Activated CD4-positive, alpha-beta memory T cell treated with anti-CD3 and anti-CD28 coated beads, Interleukin-2, amount 10 ng/mL, durations not matched to agents 7 days and 5 days (primary cell): ENCODE measurements around the gene ANGPTL2. TPM values are rescaled to one million over a fixed set of nuclear protein-coding genes. Genes with fewer than 3 reads are reported as not detected.

Experiments
- CTCF ChIA-PET: fragments of 350-600 bp; sonication (Branson Sonifier 250); formaldehyde crosslinking; loops from one replicate; lab custom pipeline; 2021; ENCODE audit warnings: antibody characterized with exemption, inconsistent platforms; lab: Charles Lee
- POLR2A ChIA-PET: fragments of 350-600 bp; sonication (Branson Sonifier 250); formaldehyde crosslinking; loops from one replicate; lab custom pipeline; 2021; ENCODE audit warnings: antibody characterized with exemption; lab: Charles Lee
- DNase-seq: peaks from one replicate; pipeline ENCODE4 v3.0.0-alpha.2; 2020
- H3K27ac Mint-ChIP-seq: one replicate; pipeline ENCODE4 v1.8.0; 2021; ENCODE audit warnings: mild to moderate bottlenecking, mixed read lengths
- H3K27me3 Mint-ChIP-seq: one replicate; pipeline ENCODE4 v1.8.0; 2021; ENCODE audit warnings: mixed read lengths
- H3K36me3 Mint-ChIP-seq: one replicate; pipeline ENCODE4 v1.8.0; 2021; ENCODE audit warnings: low read depth, mixed read lengths
- H3K4me1 Mint-ChIP-seq: one replicate; pipeline ENCODE4 v1.8.0; 2021; ENCODE audit warnings: mixed read lengths
- H3K4me3 Mint-ChIP-seq: one replicate; pipeline ENCODE4 v1.8.0; 2021; ENCODE audit warnings: mild to moderate bottlenecking, mixed read lengths
- H3K9me3 Mint-ChIP-seq: one replicate; pipeline ENCODE4 v1.8.0; 2021; ENCODE audit warnings: mixed read lengths
- total RNA-seq, 2 experiments: library from RNA; stranded (reverse); gene quantifications; one replicate each; pipeline ENCODE4 v1.2.3, GENCODE V29; 2021

Gene ANGPTL2
- total RNA-seq, 2 experiments from 2014 or later = 0.08 TPM; not detected in 1

DNA sequence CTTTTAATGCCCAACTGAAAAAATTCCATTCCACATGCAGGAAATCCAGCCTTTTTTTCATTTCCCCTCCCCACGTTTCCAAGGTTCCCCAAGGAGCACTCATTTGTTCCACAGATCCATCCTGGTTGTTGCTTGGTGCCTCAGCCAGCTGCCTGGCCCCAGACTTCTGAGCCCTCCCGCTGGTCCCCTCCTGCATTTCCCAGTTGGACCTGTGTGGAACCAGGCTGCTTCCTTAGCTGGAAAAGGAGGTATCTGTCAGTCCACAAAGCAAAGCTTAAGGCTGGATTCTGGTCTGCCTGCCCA lies 44.8 kb downstream of the ANGPTL2 start:
- no peak for DNase-seq
- H3K4me1 Mint-ChIP-seq = peaks cover 11% of the 10 kb centered on the region
- CTCF ChIA-PET = no interaction called here
- H3K27ac Mint-ChIP-seq = no peak overlapping the region
- peaks cover 10% of the 10 kb centered on the region for H3K27me3 Mint-ChIP-seq
- POLR2A ChIA-PET = no interaction called here
- H3K9me3 Mint-ChIP-seq = no peaks in the 10 kb centered on the region
- H3K36me3 Mint-ChIP-seq = no peaks in the 10 kb centered on the region
- no peak overlapping the region for H3K4me3 Mint-ChIP-seq

DNA sequence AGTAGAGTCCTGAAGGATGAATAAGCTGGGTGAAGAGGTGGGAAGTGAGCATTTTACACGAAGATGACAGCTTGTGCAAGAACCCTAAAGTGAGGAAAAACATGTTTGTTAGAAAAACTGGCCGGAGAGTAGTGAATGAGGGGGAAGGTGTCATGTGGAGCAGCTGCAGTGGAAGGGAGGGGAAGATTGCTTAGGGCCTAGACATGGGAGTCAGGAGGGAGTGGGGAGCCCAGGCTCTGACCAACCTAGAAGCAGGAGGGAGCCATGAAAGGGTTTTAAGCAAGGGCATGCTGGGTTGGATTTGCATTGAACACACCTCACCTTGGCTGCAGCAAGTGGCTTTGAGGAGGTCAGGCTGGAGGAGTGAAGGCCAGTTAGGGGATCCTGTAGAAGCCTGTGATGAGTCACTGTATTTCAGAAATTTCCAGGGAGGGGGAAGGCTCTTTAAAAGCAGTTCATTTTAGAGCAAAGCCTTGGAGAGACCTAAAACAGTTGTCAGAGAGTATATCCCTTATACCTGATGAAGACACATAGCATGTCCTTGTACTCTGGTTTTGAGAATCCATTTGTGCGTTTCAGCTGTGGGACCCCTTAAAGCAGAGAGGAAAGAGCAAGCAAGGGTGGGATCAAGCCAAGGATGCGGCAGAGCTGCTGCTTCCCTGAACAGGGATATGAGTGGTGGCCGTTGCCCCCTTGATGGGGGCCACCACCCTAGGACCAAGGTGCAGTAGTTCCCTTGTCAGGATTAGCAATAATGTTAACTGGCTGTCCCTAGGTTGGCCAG lies 45.4 kb downstream of the ANGPTL2 start:
- Mint-ChIP-seq H3K4me1 (peaks cover 11% of the 10 kb centered on the region), H3K9me3 (peaks cover 3% of the 10 kb centered on the region), H3K4me3 (no peak overlapping the region), H3K36me3 (no peaks in the 10 kb centered on the region), H3K27me3 (peaks cover 10% of the 10 kb centered on the region), H3K27ac (no peak overlapping the region)
- ChIA-PET CTCF (no interaction called here), POLR2A (no interaction called here)
- DNase-seq = no peak

DNA sequence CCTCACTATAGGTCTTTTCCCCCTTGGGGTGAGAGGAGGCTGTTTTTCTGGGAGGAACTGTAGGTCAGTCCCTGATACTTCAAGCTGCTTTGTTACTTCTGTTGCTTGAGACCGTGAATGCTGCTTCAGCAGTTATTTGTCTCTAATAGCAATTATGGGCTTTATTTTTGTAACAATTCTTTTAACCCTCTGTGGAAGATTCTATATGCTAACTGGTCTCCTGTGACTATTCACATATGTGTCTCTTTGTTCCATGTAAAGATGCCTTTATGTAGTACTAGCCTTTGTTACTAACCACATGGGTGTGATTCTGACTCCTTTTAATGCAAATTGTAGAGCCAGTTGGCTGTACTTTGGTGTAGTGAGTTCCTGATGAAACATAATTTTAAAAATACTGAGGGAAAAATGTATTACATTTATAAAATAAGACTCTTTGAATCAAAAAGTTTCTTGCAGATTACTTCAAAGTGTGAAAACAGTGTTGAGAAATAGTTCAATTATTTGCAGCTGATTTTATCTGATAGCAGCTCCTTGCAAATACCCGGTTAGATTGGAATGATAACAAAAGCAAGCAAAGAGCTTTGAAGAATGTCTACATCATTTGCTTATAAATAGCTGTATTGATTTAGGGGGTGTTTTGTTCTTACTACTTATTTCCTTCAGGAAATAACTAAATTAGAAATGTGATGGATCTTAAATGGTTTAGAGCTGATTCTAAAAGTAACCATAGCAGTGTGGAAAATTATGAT lies 46.6 kb downstream of the ANGPTL2 start:
- Mint-ChIP-seq H3K27ac (no peak overlapping the region), H3K9me3 (peaks cover 7% of the 10 kb centered on the region), H3K27me3 (peaks cover 10% of the 10 kb centered on the region), H3K36me3 (no peaks in the 10 kb centered on the region), H3K4me3 (no peak overlapping the region), H3K4me1 (peaks cover 11% of the 10 kb centered on the region)
- ChIA-PET POLR2A (no interaction called here), CTCF (no interaction called here)
- no peak for DNase-seq

DNA sequence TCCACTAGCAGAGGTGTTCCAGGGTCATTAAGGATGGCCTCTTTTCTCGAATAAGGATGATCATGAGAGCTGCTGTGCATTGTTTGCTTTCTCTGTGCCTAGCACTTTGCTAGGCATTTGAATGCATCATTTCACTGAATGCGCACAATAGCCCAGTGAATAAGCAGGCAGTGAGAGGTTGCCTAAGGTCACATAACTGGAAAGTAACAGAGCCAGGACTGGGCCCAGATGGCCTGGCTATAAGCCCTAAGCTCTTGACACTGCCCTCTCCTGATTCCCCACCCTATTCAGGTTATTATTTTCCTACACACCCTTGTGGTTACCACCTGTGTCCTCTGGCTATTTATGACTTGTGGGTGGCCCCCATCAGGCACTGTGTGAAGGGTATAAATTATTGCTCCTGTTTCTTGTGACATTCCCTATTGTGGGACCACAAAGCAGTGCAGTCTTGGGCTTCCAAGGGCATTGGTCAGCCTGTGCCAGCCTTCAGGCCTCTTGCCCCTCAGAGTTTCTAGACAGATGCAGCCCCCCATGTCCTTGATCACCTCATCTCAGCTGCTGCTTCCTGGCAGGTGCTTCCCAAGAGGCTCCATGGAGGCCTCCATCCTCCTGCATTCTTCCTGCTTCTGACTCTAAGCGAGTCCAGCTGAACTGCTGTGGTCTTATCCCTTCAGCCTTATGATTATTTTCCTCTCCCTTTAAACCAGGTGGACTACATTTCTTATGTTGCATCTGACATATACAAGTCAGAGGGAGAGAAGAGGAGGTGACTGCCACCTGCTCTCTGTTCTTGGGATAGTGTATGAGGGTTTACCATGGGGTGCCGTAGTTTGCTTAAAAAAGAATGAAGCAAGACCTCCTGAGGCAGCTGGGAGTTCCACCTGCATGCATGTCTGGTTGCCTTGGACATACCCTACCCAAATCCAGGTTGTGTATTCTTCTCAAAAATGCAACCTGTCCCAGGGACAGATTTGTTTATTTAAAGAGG lies 47.6 kb downstream of the ANGPTL2 start:
- no peak for DNase-seq
- H3K9me3 Mint-ChIP-seq = peaks cover 7% of the 10 kb centered on the region
- H3K4me3 Mint-ChIP-seq = no peak overlapping the region
- peaks cover 10% of the 10 kb centered on the region for H3K27me3 Mint-ChIP-seq
- CTCF ChIA-PET = no interaction called here
- POLR2A ChIA-PET = no interaction called here
- no peaks in the 10 kb centered on the region for H3K36me3 Mint-ChIP-seq
- H3K4me1 Mint-ChIP-seq = peaks cover 11% of the 10 kb centered on the region
- H3K27ac Mint-ChIP-seq = no peak overlapping the region

DNA sequence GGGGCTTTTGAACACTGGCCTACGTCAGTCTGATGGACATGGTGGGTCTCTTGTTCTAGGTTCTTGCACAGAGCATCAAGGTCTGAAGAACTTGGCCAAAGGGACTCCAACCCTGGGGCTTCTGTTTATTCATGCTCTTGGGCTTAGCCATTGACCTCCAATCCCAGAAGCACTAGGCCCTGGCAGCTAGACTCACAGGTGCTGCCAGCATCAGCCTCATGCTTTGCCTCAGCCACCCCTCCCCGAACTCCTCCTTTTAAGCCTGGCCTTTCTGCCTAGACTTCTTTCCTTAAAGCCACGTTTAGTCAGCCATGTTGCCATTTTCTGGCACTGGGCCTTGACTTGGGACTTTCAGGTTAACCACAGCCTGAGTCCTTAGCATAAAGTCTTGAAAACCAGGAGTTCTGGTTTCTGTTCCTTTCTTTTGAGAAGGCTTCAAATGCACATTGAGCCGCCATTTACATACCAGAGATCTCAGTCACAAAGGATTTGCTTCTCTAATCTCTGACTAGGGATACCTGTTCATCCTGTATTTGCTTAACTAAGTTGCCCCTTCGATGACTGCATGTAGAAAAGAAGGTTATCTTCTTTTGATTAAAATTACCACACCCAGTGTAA lies 54.7 kb downstream of the ANGPTL2 start:
- no peak overlapping the region for H3K27ac Mint-ChIP-seq
- H3K4me3 Mint-ChIP-seq = no peak overlapping the region
- no peak for DNase-seq
- no peaks in the 10 kb centered on the region for H3K4me1 Mint-ChIP-seq
- no peaks in the 10 kb centered on the region for H3K36me3 Mint-ChIP-seq
- H3K9me3 Mint-ChIP-seq = peaks cover 7% of the 10 kb centered on the region
- POLR2A ChIA-PET = no interaction called here
- CTCF ChIA-PET = no interaction called here
- H3K27me3 Mint-ChIP-seq = no peaks in the 10 kb centered on the region

DNA sequence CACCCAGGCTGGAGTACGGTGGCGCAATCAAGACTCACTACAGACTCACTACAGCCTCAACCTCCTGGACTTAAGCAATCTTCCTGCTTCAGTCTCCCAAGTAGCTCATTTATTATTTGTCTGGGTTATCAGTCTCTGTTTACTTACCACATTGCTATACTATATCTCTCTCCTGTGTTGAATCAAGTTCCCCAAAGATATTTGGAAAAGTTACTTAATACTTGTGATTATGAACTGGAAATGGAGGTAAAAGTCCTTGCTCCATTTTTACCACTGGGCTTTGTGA lies 55.6 kb downstream of the ANGPTL2 start:
- Mint-ChIP-seq H3K36me3 (no peaks in the 10 kb centered on the region), H3K4me3 (no peak overlapping the region), H3K4me1 (no peaks in the 10 kb centered on the region), H3K27me3 (no peaks in the 10 kb centered on the region), H3K27ac (no peak overlapping the region), H3K9me3 (peaks cover 4% of the 10 kb centered on the region)
- CTCF ChIA-PET = interaction anchor here (1.9 kb wide), 1 partner anchor 81 kb away, joined by 4 read pairs; no protein-coding TSS in a partner anchor
- POLR2A ChIA-PET = no interaction called here
- DNase-seq = no peak

DNA sequence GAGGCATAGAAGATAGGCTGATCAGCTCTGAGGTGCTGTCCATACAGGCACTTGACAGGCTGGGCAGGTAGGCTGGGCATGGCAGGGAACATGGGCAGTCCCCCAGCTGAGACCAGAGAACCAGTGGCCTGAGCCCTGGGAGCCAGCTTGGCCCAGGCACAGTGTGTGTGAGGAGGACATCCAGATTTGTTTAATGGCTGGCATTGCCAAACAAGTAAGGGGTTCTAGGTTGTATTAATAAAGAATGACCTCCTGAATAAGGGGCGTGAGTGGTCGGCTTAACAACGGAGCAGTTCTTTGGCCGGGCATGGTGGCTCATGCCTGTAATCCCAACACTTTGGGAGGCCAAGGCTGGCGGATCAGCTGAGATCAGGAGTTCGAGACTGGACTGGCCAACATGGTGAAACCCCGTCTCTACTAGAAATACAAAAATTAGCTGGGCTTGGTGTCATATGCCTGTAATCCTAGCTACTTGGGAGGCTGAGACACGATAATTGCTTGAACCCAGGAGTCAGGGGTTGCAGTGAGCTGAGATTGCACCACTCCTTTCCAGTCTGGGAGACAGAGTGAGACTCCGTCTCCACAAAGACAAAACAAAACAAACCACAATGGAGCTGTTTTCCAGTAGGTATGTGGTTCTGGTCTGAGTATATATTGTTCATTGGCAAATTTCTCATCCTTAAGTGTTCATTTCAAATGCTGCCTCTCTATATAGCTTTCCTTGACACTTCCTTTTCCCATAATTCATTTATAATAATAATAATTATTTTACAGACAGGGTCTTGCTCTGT lies 56.2 kb downstream of the ANGPTL2 start:
- ChIA-PET POLR2A (no interaction called here), CTCF (interaction anchor here (1.9 kb wide), 1 partner anchor 80 kb away, joined by 4 read pairs; no protein-coding TSS in a partner anchor)
- Mint-ChIP-seq H3K27ac (no peak overlapping the region), H3K4me3 (no peak overlapping the region), H3K27me3 (no peaks in the 10 kb centered on the region), H3K36me3 (no peaks in the 10 kb centered on the region), H3K9me3 (peaks cover 2% of the 10 kb centered on the region), H3K4me1 (peaks cover 1% of the 10 kb centered on the region)
- no peak for DNase-seq

DNA sequence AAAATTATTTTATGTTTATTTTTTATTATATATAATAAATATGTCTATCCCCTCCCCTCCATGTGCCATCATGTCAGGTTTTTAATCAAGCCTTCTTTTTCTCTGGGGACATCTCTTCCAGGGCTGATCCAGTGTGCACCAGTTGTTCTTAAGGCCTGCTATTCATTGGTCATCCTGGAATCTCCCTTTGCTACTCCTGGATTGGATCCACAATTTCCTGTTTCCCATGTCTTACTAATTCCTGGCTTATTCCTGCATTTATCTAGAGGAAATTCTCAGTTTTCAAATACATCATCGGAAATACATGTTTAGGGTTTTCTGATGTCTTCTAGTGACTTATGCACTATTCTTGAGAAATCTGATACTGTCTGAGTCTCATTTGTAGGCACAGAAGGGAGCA lies 56.8 kb downstream of the ANGPTL2 start:
- CTCF ChIA-PET = interaction anchor here (1.9 kb wide), 1 partner anchor 80 kb away, joined by 4 read pairs; no protein-coding TSS in a partner anchor
- POLR2A ChIA-PET = no interaction called here

DNA sequence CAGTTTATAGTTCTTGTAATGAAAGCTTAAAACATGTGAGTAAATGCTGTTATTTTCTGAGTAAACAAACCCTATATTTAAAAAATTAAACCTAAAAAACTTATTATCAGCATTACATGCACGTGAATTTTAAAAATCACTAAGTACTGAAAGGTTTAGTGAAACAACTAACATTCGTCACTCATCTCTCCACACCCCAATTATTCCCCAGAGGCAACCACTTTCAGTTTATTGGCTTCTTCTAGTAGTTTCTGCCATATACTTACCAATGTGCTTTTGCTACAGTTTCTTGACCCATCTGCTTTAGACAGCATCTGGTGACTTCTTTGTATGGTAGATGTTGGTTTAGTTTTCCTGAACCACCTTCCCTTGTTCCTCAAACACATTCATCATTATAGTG lies 58.1 kb downstream of the ANGPTL2 start:
- DNase-seq = no peak
- no peaks in the 10 kb centered on the region for H3K9me3 Mint-ChIP-seq
- no peaks in the 10 kb centered on the region for H3K27me3 Mint-ChIP-seq
- no peak overlapping the region for H3K4me3 Mint-ChIP-seq
- ChIA-PET CTCF (no interaction called here), POLR2A (no interaction called here)
- H3K4me1 Mint-ChIP-seq = peaks cover 8% of the 10 kb centered on the region
- no peak overlapping the region for H3K27ac Mint-ChIP-seq
- no peaks in the 10 kb centered on the region for H3K36me3 Mint-ChIP-seq

More for the DNA sequence above, 56.8 kb downstream of the ANGPTL2 start:
- DNase-seq = no peak
- Mint-ChIP-seq H3K9me3 (no peaks in the 10 kb centered on the region), H3K4me3 (no peak overlapping the region), H3K4me1 (peaks cover 1% of the 10 kb centered on the region), H3K27ac (no peak overlapping the region), H3K27me3 (no peaks in the 10 kb centered on the region), H3K36me3 (no peaks in the 10 kb centered on the region)

DNA sequence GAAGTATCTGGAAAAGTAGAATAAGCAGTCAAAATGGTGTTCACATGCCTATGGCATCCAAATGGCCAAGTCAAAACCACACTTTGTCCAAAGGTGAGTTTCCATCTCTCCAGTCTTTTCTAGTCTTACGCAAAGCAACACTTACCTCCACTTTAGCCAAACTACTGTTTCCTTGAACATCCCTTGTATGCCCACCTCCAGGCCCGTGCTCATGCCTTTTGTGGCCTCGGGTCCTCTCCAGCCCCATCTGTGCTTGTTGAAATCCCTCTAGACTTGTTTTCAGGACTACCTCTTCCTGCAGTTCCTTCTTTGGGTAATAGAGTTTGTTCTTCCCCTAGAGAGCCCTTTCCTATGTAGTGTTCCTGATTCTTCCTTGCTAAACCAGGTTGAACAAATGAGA lies 61.0 kb downstream of the ANGPTL2 start:
- ChIA-PET POLR2A (interaction anchor here (1.4 kb wide), 1 partner anchor 13 kb away, joined by 4 read pairs; no protein-coding TSS in a partner anchor), CTCF (no interaction called here)
- Mint-ChIP-seq H3K9me3 (no peaks in the 10 kb centered on the region), H3K36me3 (no peaks in the 10 kb centered on the region), H3K4me1 (peaks cover 28% of the 10 kb centered on the region), H3K27me3 (no peaks in the 10 kb centered on the region), H3K27ac (no peak overlapping the region), H3K4me3 (no peak overlapping the region)
- DNase-seq = no peak

DNA sequence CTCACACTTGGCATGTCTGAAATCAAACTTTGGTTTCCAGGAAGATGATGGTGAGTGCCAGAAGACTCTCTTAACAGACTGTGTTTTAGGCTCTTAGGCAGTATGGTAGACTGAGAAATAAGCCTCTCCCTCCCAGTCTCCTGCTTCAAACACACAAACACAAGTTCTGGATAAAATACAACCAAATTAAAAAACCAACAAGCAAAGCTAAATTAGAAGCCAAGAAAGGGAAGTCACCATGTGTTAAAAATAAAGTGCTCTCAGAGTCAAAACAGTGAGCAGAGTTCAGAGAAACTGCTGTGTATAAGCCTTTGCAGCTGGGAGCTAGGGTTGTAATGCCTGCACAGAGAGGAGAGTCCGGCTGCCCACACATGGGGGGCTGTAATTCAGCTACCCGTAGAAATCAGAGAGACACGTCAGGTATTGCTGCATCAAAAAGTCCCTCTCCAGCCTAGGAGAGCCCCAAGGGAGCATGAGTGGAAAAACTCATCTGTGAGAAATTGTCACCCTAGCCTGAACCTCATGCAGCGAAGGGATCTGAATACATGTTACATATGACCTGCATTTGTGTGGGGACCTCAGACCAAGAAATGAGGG lies 62.6 kb downstream of the ANGPTL2 start:
- H3K9me3 Mint-ChIP-seq = no peaks in the 10 kb centered on the region
- H3K4me3 Mint-ChIP-seq = no peak overlapping the region
- peaks cover 28% of the 10 kb centered on the region for H3K4me1 Mint-ChIP-seq
- H3K36me3 Mint-ChIP-seq = no peaks in the 10 kb centered on the region
- no peaks in the 10 kb centered on the region for H3K27me3 Mint-ChIP-seq
- POLR2A ChIA-PET = no interaction called here
- no peak for DNase-seq
- H3K27ac Mint-ChIP-seq = no peak overlapping the region
- CTCF ChIA-PET = interaction anchor here (2.0 kb wide), 1 partner anchor 10 kb away, joined by 10 read pairs; no protein-coding TSS in a partner anchor

DNA sequence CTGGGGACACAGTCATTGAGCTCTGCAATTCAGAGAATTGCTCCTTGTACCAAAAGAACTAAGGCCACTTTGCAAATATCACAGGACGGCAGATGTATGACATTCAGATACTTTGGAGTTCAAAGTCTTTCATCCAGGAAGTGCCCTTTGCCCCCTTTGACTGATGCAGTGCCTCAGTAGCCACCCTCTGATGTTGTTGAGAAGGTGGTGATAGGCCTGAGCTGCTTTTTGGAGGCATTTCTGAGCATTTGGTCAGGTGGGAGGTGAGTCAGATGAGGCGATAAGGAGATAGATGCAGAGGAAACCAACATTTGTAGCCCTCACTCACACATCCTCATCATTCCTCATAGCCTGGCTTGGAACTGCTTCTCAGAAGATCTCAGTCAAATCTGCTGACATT lies 63.4 kb downstream of the ANGPTL2 start:
- Mint-ChIP-seq H3K27ac (no peak overlapping the region), H3K27me3 (no peaks in the 10 kb centered on the region), H3K4me3 (no peak overlapping the region), H3K36me3 (no peaks in the 10 kb centered on the region), H3K4me1 (peaks cover 28% of the 10 kb centered on the region), H3K9me3 (no peaks in the 10 kb centered on the region)
- ChIA-PET POLR2A (no interaction called here), CTCF (interaction anchor here (2.0 kb wide), 1 partner anchor 10 kb away, joined by 10 read pairs; no protein-coding TSS in a partner anchor)
- no peak for DNase-seq
